A549 (cell line): Measurements from ENCODE around the gene MTG2. TPM values are rescaled to one million over a fixed set of nuclear protein-coding genes. Genes with fewer than 3 reads are reported as not detected.

Experiments used
- ATAC-seq, 2 experiments: fragments of 200-7000 bp in 1 of 2; fragments of >200 bp in 1 of 2; cut with Nextera tagmentation in 1 of 2; cut with Tn5 transposase in 1 of 2; 3 replicates each; pipeline versions ENCODE4 v1.8.0 to v1.9.1; 2018 to 2020; ENCODE audit warnings: mild to moderate bottlenecking in 1 of 2, moderate library complexity in 1 of 2
- CTCF ChIA-PET: fragments of 300-600 bp; sonication (Branson Sonifier 250); formaldehyde crosslinking; extraction: SDS; loops from one replicate; lab custom pipeline; 2021; ENCODE audit warnings: antibody characterized with exemption, inconsistent platforms; lab: Yijun Ruan, JAX
- POLR2A ChIA-PET: fragments of 350-600 bp; formaldehyde crosslinking; extraction: SDS; loops from one replicate; lab custom pipeline; 2021; ENCODE audit warnings: antibody characterized with exemption, inconsistent platforms; lab: Yijun Ruan, JAX
- DNase-seq, 2 experiments: peaks; one replicate each; pipeline versions ENCODE4 v3.0.0 to v3.0.0-alpha.2; 2011 to 2016; ENCODE audit warnings: low read depth in 1 of 2, low spot score in 1 of 2
- FAIRE-seq: peaks from 2 replicates; lab custom pipeline; 2011; peaks lifted over from hg19 to GRCh38; lab: Jason Lieb, UNC
- H3K27ac ChIP-seq, 2 experiments: fragments of >200 bp; sonication (Bioruptor Twin); formaldehyde crosslinking; 3 replicates each; pipeline ENCODE4 v1.5.1; 2016 to 2017
- H3K4me1 ChIP-seq: fragments of >200 bp; sonication (Bioruptor Twin); formaldehyde crosslinking; 3 replicates; pipeline ENCODE4 v1.6.1; 2016
- H3K4me2 ChIP-seq: fragments of >200 bp; sonication (Bioruptor Twin); formaldehyde crosslinking; 3 replicates; pipeline ENCODE4 v1.6.1; 2016
- H3K4me3 ChIP-seq: fragments of >200 bp; sonication (Bioruptor Twin); formaldehyde crosslinking; 3 replicates; pipeline ENCODE4 v1.5.1; 2016
- H3K9me3 ChIP-seq: fragments of >200 bp; sonication (Bioruptor Twin); formaldehyde crosslinking; 3 replicates; pipeline ENCODE4 v1.6.1; 2016
- BCL3 ChIP-seq: fragments of >200 bp; sonication (Bioruptor Twin); formaldehyde crosslinking; IDR thresholded peaks from 3 replicates; pipeline ENCODE4 v1.6.1; 2016
- CBX2 ChIP-seq: fragments of 200-600 bp; sonication (generic); IDR thresholded peaks from 2 replicates; pipeline ENCODE4 v1.6.1; 2016; ENCODE audit warnings: low read depth, mild to moderate bottlenecking, borderline replicate concordance
- CBX8 ChIP-seq: fragments of 200-600 bp; sonication (generic); IDR thresholded peaks from 2 replicates; pipeline ENCODE4 v1.6.1; 2016
- CEBPB ChIP-seq, 2 experiments: fragments of >200 bp in 1 of 2; sonication (Bioruptor Twin) in 1 of 2; formaldehyde crosslinking in 1 of 2; IDR thresholded peaks; 2 replicates each; pipeline ENCODE4 v1.6.1; 2012 to 2016
- CHD4 ChIP-seq: fragments of 200-600 bp; sonication (generic); IDR thresholded peaks from 2 replicates; pipeline ENCODE4 v1.6.1; 2016; ENCODE audit warnings: antibody characterized with exemption, mild to moderate bottlenecking, borderline replicate concordance
- CTCF ChIP-seq: fragments of >200 bp; sonication (Bioruptor Twin); formaldehyde crosslinking; IDR thresholded peaks from 3 replicates; pipeline ENCODE4 v1.5.1; 2016
- E2F6 ChIP-seq: IDR thresholded peaks from 2 replicates; pipeline ENCODE4 v1.6.1; 2012; ENCODE audit warnings: low read depth, borderline replicate concordance
- EHMT2 ChIP-seq: fragments of 200-600 bp; sonication (generic); IDR thresholded peaks from 2 replicates; pipeline ENCODE4 v1.6.1; 2016; ENCODE audit warnings: antibody characterized with exemption, low read depth, mild to moderate bottlenecking, moderate library complexity
- ESRRA ChIP-seq: fragments of 150-350 bp; IDR thresholded peaks from 2 replicates; pipeline ENCODE4 v1.6.1; 2014; ENCODE audit warnings: mild to moderate bottlenecking, low read length, borderline replicate concordance
- FOSL2 ChIP-seq, 2 experiments: fragments of 450-650 bp in 1 of 2; fragments of >200 bp in 1 of 2; sonication (Bioruptor Twin) in 1 of 2; formaldehyde crosslinking; IDR thresholded peaks; 2 replicates each; pipeline versions ENCODE4 v1.5.0 to v1.6.1; 2016 to 2020; ENCODE audit warnings: mild to moderate bottlenecking in 1 of 2, moderate library complexity in 1 of 2
- GATA3 ChIP-seq: IDR thresholded peaks from 2 replicates; pipeline ENCODE4 v1.6.1; 2012; ENCODE audit warnings: borderline replicate concordance
- HMGXB4 ChIP-seq: fragments of 250-450 bp; sonication (Bioruptor Pico); IDR thresholded peaks from 2 replicates; pipeline ENCODE4 v1.5.0; 2021; ENCODE audit warnings: mild to moderate bottlenecking, moderate library complexity, borderline replicate concordance
- HOXA7 ChIP-seq: fragments of 250-450 bp; sonication (Bioruptor Pico); IDR thresholded peaks from 2 replicates; pipeline ENCODE4 v1.5.0; 2020; ENCODE audit warnings: mild to moderate bottlenecking, moderate library complexity
- HOXB13 ChIP-seq: fragments of 250-450 bp; sonication (Bioruptor Pico); IDR thresholded peaks from 2 replicates; pipeline ENCODE4 v1.5.0; 2020; ENCODE audit warnings: low read depth, mild to moderate bottlenecking, moderate library complexity
- HOXB5 ChIP-seq: fragments of 250-450 bp; sonication (Bioruptor Pico); IDR thresholded peaks from 2 replicates; pipeline ENCODE4 v1.5.0; 2020; ENCODE audit warnings: mild to moderate bottlenecking, moderate library complexity
- KDM5A ChIP-seq: fragments of 200-600 bp; sonication (generic); IDR thresholded peaks from 2 replicates; pipeline ENCODE4 v1.6.1; 2016; ENCODE audit warnings: antibody characterized with exemption, mild to moderate bottlenecking
- MAFK ChIP-seq: fragments of 450-650 bp; IDR thresholded peaks from 2 replicates; pipeline ENCODE4 v1.6.1; 2014; ENCODE audit not compliant: partially characterized antibody
- MAZ ChIP-seq: fragments of 150-350 bp; IDR thresholded peaks from 2 replicates; pipeline ENCODE4 v1.6.1; 2014; ENCODE audit warnings: antibody characterized with exemption, low read depth, low read length, borderline replicate concordance
- NR3C1 ChIP-seq: fragments of >200 bp; sonication (Bioruptor Twin); formaldehyde crosslinking; IDR thresholded peaks from 3 replicates; pipeline ENCODE4 v1.6.1; 2017
- PBX3 ChIP-seq: IDR thresholded peaks from 2 replicates; pipeline ENCODE4 v1.6.1; 2012
- PHF8 ChIP-seq: fragments of 200-600 bp; sonication (generic); IDR thresholded peaks from 2 replicates; pipeline ENCODE4 v1.6.1; 2016; ENCODE audit warnings: low read depth, mild to moderate bottlenecking, antibody characterized with exemption, moderate library complexity, borderline replicate concordance
- POLR2A ChIP-seq: IDR thresholded peaks from 2 replicates; pipeline ENCODE4 v1.6.1; 2012; ENCODE audit warnings: mild to moderate bottlenecking, low read length
- RAD21 ChIP-seq, 2 experiments: fragments of >200 bp in 1 of 2; sonication (Bioruptor Twin) in 1 of 2; formaldehyde crosslinking in 1 of 2; IDR thresholded peaks in 1 of 2; conservative IDR thresholded peaks in 1 of 2; 2 replicates in 1 of 2; 3 replicates in 1 of 2; pipeline ENCODE4 v1.6.1; 2012 to 2018; ENCODE audit warnings: inconsistent platforms in 1 of 2
- RARB ChIP-seq: fragments of 250-450 bp; sonication (Bioruptor Pico); IDR thresholded peaks from 2 replicates; pipeline ENCODE4 v1.8.0; 2021; ENCODE audit warnings: mild to moderate bottlenecking, moderate library complexity
- RCOR1 ChIP-seq: fragments of 150-350 bp; IDR thresholded peaks from 2 replicates; pipeline ENCODE4 v1.6.1; 2014; ENCODE audit warnings: antibody characterized with exemption, low read length, low read depth
- RFX5 ChIP-seq: fragments of 450-650 bp; IDR thresholded peaks from 2 replicates; pipeline ENCODE4 v1.7.1; 2014; ENCODE audit warnings: antibody characterized with exemption, mild to moderate bottlenecking, moderate library complexity
- RNF2 ChIP-seq: fragments of 200-600 bp; sonication (generic); IDR thresholded peaks from 2 replicates; pipeline ENCODE4 v1.6.1; 2016; ENCODE audit warnings: low read depth, mild to moderate bottlenecking, antibody characterized with exemption, moderate library complexity, borderline replicate concordance
- SMC3 ChIP-seq: fragments of >200 bp; sonication (Bioruptor Twin); formaldehyde crosslinking; IDR thresholded peaks from 3 replicates; pipeline ENCODE4 v1.6.1; 2018; ENCODE audit warnings: inconsistent platforms
- TP53 ChIP-seq: fragments of 250-450 bp; sonication (Bioruptor Pico); IDR thresholded peaks from 2 replicates; pipeline ENCODE4 v1.5.0; 2021; ENCODE audit warnings: mild to moderate bottlenecking, moderate library complexity
- ZC3H11A ChIP-seq: fragments of 450-650 bp; IDR thresholded peaks from 2 replicates; pipeline ENCODE4 v1.6.1; 2014; ENCODE audit warnings: antibody characterized with exemption, mild to moderate bottlenecking
- ZFP36 ChIP-seq: fragments of 450-650 bp; IDR thresholded peaks from 2 replicates; pipeline ENCODE4 v1.6.1; 2014; ENCODE audit warnings: borderline replicate concordance; ENCODE audit not compliant: partially characterized antibody
- ZNF302 ChIP-seq: fragments of 250-450 bp; sonication (Bioruptor Pico); IDR thresholded peaks from 2 replicates; pipeline ENCODE4 v1.9.0; 2021; ENCODE audit warnings: inconsistent platforms, mild to moderate bottlenecking, moderate library complexity
- whole genome bisulfite sequencing: methylation state at CpG from one replicate; pipeline ENCODE4 v1.1.6; 2017; ENCODE audit errors: missing lambda C conversion rate; 5-methylcytosine and 5-hydroxymethylcytosine counted together
- polyA plus RNA-seq, 4 experiments: library from polyadenylated mRNA; depleted of rRNA in 3 of 4; stranded (reverse); fragments of >200 nt; fragmentation: RNase III in 1 of 4; extraction: RNeasy Plus Mini Kit Qiagen cat#74134 plus additional on column Dnase treatment in 1 of 4; gene quantifications; 2 replicates in 3 of 4; 3 replicates in 1 of 4; pipeline ENCODE4 v1.2.3, GENCODE V29; 2011 to 2017

Gene MTG2
- polyA plus RNA-seq, 2 of the 4 experiments (the other 2 are of a cell fraction): 21.9 to 28.7 TPM

- Histone ChIP-seq H3K4me1 (no peaks in the 10 kb centered on the region), H3K27ac (no peak overlapping the region), H3K4me3 (no peak overlapping the region), H3K4me2 (no peak overlapping the region), H3K9me3 (no peaks in the 10 kb centered on the region)
- TF ChIP-seq RAD21 (conservative IDR thresholded peaks at IDR 0.05 in 1 of 2, IDR thresholded peaks at IDR 0.05 in 1 of 2) (no peak), FOSL2 (IDR thresholded peaks at IDR 0.05) (no peak), FOSL2 (CRISPR knock-in tag; IDR thresholded peaks at IDR 0.05) (no peak), ESRRA (no peak), RARB (CRISPR knock-in tag) (no peak), CEBPB (IDR thresholded peaks at IDR 0.05) (no peak), CBX2 (no peak), GATA3 (no peak), CTCF (no peak), HOXB13 (CRISPR knock-in tag) (no peak), MAFK (no peak), HOXB5 (CRISPR knock-in tag) (no peak), RNF2 (no peak), MAZ (no peak), ZFP36 (no peak), EHMT2 (no peak), HOXA7 (CRISPR knock-in tag) (no peak), POLR2A (no peak), NR3C1 (no peak)
- ATAC-seq (no peak), FAIRE-seq (no peak), DNase-seq (no peak)
- ChIA-PET CTCF (interaction anchor here (0.6 to 2.1 kb wide), 3 partner anchors 10 to 11 kb away, joined by 3 to 6 read pairs (median 3); no protein-coding TSS in a partner anchor), POLR2A (no interaction called here)
- 94% methylated on average over 17 of the region's 17 CpGs for WGBS
These were observed 15.7 kb downstream of the MTG2 start for GRCh38 chr20:62198496-62198895.

GRCh38 chr20:62198931-62199330 lies 16.1 kb downstream of the MTG2 start:
- Histone ChIP-seq H3K4me1 (no peaks in the 10 kb centered on the region), H3K9me3 (no peaks in the 10 kb centered on the region), H3K27ac (no peak overlapping the region)
- ChIA-PET POLR2A (no interaction called here), CTCF (interaction anchor here (0.6 to 2.1 kb wide), 3 partner anchors 11 to 12 kb away, joined by 3 to 6 read pairs (median 3); no protein-coding TSS in a partner anchor)
- DNase-seq (no peak), FAIRE-seq (no peak), ATAC-seq (no peak)
- 99% methylated on average over 18 of the region's 18 CpGs for WGBS
- TF ChIP-seq CBX2: no peak
- TF ChIP-seq CHD4: no peak
- no peak for TF ChIP-seq RCOR1
- TF ChIP-seq RFX5: no peak
- TF ChIP-seq ZFP36: no peak
- TF ChIP-seq KDM5A: no peak
- no peak for TF ChIP-seq FOSL2 (IDR thresholded peaks at IDR 0.05)
- no peak for TF ChIP-seq FOSL2 (CRISPR knock-in tag; IDR thresholded peaks at IDR 0.05)
- TF ChIP-seq E2F6: no peak
- no peak for TF ChIP-seq BCL3
- TF ChIP-seq ZC3H11A: no peak
- no peak for TF ChIP-seq RNF2
- TF ChIP-seq HMGXB4: no peak
- no peak for TF ChIP-seq RARB (CRISPR knock-in tag)
- TF ChIP-seq CBX8: no peak
- TF ChIP-seq TP53 (CRISPR knock-in tag): no peak
- no peak for TF ChIP-seq PBX3
- TF ChIP-seq ZNF302 (CRISPR knock-in tag): no peak
- TF ChIP-seq SMC3: no peak
- TF ChIP-seq EHMT2: no peak
- no peak for TF ChIP-seq PHF8
- TF ChIP-seq, all 56 proteins: peak for 0
- Histone ChIP-seq H3K4me2 (no peak overlapping the region), H3K4me3 (no peak overlapping the region)
